ENCODE data around the gene CREG1.

- TF ChIP-seq POLR2A (IDR thresholded peaks at IDR 0.05) (no peak), CTCF (IDR thresholded peaks at IDR 0.05) (no peak)
Measured at GRCh38 chr1:167546935-167547334, 6.6 kb downstream of the CREG1 start.

All from right lobe of liver (tissue), 4 donors.